Nucleus accumbens (tissue), 56 donors: ENCODE results near the gene CDKAL1.

Experiments
- DNase-seq, 56 donors: peaks; one replicate each; lab custom pipeline; 2025; lab: John Stamatoyannopoulos, UW

CDKAL1 gene

DNA sequence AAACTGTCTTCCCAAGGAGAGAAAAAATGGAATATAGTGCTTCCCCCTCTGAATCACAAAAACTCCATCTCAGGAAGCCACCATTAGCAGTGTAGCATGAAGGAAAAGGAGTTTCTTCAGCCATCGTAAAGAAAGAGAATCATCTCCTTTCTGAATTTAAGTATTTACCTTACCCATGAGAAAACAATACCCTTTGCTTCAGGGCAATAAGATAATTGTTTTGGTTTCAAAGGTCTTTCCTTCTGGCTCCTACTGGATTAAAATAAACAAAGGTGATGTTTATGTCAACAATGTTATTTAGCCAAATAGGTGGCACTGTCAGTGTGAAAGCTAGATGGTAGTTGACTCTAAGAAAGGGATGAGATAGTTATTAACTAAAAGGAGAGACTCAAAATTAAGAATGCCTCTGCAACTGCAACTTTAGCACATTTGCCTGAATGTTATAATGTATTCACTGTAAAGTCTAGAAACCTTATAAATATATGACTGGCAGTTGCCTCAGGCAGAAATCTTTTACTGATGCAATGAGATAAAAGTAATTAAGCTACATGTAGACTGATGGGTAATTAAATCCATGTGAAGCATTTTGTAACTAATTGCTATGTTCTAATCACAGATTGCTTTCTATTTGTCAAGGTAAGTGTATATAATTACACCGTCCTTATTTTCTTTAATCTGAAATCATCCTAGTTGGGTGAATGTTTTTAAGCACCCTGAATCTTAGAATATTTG lies 399.0 kb downstream of the CDKAL1 start:
- DNase-seq, result no peak

DNA sequence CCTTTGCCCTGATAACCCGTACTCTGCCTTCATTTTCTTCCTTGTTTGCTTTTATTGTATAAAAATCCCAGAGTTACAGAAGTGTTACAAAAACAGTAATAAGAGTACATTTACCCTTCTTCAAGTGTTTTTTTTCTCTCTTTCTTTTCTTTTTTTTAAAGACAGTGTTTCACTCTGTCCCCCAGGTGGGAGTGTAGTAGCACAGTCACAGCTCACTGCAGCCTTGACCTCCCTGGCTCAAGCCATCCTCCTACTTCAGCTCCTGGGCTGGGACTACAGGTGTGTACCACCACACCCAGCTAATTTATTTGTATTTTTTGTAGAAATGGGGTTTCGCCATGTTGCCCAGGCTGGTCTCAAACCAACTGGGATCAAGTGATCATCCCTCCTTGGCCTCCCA lies 402.7 kb downstream of the CDKAL1 start:
- no peak for DNase-seq

DNA sequence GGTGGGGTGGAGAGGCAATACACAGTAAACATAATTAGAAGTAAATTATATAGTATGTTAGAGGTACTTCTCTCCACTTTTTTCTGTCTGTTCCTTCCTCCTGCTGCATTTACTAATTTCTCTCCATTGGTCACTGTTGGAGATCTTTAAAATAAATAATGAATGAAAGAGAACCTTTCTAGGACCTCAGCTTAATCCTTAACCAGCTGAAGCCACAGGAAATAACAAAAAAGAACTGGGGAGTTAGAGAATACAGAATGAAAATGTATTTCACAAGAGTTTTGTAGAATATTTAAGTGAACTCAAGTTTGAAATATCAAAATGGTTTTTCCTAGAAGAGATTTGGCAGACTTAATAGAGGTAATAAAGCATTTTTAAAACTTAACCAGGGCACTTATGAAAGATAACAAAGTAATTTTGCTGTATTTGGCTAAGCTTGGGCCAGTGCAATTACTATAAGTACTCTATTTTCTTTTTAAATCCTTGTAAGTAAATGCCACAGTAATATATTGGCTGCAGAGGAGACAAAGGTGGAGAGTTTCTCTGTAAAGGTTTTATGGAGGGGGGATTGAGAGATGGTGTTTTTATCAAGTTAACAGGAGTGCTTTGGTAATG lies 405.0 kb downstream of the CDKAL1 start:
- DNase-seq, result no peak

DNA sequence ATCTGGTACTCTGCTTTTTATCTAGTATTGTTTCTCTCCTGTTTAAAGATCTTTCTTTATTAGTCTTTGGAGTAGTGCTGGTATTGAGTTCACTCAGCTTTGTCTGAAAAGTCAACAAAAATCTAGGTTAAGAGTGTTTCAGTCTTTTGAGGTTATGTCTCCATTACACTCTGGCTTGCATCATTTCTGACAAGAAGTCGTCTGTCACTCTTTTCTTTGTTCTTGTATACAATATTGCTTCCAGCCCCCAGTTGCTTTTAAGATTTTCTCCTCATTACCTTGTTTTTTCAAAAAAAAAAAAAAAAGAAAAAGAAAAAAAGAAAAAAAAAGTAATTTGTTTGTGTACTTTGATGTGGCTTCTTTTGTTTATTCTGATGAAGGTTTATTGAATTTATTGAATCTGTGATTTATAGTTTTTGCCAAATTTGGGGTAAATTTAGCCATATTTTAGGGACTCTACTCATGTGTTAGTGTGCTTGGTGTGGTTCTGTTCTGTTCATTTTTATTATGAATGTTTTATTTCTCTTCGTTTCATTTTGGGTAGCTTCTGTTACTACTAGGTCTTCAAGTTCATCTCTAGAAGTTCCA lies 408.9 kb downstream of the CDKAL1 start:
- no peak for DNase-seq

DNA sequence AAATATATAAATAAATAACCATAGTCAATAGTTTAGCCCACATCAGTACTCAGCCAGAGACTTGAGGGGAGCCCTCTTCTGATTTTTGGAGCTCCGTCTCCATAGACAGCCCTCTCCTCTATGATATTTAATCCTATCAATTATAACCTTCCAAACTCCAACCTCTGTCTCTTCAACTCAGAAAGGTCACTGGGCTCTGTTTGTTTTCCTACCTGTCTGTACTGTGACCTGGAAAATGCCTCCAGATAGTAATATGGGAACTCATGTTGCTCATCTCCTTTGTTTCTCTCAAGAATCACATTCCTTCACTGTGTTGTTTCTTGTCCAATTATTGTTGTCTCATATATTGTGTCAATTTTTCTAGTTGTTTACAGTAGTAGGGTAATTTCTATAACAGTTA lies 409.7 kb downstream of the CDKAL1 start:
- no peak for DNase-seq

DNA sequence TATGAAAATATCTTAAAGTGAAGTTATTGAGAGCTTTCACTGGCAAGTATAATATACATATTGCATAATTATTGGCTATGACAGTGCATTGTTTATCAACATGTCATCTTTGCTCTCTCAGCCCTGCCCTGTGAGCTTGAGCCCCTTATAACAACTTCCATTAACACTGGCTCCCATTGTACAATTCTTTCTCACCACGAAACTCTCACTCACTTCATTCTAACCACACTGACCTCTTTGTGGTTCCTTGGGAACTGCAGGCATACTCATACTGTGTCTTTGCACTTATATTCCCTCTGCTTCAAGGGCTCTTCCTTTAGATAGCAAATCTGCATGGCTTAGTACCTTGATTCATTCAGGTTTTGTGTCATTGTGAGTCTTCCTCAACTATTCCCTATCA lies 411.8 kb downstream of the CDKAL1 start:
- DNase-seq, result no peak

DNA sequence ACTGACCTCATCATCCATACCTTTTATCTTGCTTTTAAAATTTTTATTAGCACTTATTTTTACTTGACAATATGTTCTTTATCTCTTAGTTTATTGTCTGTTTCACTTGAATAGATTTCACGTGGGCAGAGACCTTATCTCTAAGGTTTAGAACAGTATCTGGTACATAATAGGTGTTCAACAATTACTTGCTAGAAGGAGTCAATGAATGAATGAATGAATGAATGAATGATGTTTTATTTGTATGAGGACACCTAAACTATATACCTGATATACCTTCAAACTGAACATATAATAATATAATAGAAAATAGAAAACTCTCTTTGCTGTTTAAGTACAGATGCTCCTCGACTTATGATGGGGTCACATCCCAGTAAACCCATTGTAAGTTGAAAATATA lies 412.6 kb downstream of the CDKAL1 start:
- no peak for DNase-seq

DNA sequence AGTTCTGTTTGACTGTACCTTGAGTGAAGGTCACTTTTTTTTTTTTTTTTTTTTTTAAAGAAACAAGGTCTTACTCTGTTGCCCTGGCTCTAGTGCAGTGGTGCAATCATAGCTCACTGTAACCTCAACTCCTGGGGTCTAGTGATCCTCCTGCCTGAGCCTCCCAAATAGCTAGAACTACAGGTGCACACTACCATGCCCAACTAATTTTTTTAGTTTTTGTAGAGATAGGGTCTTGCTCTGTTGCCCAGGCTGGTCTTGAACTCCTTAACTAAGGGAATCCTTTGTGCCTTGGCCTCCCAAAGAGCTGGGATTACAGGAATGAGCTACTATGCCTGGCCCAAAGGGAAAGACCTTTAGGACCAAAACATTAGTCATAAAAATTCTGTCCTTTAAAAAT lies 413.7 kb downstream of the CDKAL1 start:
- no peak for DNase-seq

DNA sequence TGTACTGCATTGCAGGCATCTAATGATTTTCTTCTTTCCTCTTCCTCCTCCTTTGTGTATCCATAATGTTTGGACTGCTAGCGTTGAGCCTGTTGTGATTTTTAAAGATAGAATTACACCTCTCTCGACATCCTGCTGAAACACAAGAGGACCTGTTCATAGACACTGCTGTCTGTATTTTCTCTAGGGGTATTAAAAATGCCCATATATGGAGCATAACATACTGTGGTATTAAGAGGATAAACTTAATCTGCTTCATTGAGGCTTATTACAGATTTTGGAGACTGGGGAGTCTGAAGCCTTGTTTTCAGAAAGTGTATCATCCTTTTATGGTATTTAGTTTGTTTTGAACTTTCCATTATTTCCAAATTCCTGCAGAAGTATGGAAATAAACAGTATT lies 414.3 kb downstream of the CDKAL1 start:
- DNase-seq, result no peak

DNA sequence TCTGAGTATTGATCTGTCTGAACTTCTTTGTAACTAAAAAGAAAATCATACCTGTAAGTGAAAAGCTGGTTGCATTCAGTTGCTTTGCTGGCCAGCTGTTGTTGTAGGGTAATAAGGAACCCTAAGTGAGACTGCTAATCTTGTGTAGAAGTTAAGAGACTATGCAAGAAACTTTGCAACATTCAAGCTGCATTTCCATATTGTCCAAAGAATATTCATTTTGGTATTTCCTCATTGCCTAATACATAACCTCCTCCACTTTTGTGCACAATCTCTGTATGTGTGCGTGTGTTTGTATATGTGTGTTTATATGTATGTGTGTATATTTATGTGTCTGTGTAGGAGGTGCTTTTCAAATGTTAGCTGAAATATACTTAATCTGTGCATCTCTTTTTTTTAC lies 414.9 kb downstream of the CDKAL1 start:
- DNase-seq, result no peak

DNA sequence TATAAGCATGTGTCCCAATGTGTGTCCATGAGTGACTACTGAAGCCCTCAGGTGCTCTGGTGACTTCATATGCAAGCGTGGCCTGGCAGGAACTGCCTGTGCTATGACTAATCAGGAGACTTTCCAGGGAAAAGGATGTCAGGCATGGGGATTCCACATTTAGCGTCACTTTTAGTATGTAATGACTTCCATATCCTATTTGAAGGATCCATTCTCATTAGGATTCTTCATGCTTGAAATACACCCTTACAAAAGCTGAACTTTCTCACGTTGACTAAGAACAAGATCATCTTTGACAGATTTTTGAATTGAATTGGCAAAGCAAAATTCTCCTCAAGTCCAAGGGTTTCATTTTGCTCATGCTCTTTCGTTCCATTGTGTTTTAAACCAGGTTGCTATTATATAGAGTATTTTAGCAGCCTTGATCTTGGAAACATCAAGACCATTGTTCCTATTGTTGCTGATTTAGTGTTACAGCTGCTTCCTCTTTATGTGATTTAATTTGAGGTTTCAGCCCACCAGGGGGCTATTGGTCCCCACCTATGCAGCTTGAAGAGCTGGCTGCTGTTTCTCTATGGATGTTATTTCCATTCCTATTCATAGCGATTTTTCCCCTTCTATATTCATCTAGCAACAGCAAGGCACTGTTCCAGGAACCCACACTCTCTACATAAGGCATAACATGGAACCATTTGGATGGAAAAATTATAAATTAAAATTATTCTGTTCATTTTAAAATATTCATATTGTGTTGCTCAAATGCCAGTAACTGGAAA lies 418.6 kb downstream of the CDKAL1 start:
- no peak for DNase-seq

DNA sequence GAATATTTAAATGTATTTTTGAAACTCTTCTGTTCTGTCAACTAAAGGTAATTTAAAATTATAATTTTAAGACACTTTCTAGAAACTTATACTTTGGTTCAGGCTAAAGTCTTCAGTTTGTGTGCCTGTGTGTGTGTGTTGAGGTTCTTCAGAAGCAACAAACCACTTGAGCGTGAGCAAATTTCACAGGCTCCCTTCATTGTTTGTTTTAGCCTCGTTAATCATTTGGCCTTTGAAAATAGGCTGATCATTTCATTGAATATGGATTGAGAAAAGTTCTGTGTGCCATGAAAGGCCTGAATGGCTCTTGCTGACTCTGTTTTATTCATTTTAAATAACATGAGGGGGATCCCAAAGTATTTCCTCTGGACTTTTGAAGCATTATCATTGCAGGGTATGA lies 420.1 kb downstream of the CDKAL1 start:
- no peak for DNase-seq

DNA sequence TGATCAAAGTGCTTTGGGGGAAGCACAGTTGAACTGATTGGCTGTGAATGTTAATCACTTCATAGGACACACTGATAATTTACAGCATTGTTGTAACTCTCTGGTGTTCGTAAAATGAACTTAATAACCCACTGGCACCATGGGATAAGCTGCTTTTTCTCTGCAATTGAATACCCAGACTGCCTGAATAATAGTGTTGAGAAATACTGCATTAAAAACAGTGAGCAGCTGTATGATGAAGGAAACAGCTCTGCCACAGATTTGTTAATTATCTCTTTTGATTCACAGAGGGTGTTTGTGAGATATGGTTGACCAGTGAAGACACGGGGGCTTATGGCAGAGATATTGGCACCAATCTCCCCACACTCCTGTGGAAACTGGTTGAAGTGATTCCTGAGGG lies 420.9 kb downstream of the CDKAL1 start:
- no peak for DNase-seq

DNA sequence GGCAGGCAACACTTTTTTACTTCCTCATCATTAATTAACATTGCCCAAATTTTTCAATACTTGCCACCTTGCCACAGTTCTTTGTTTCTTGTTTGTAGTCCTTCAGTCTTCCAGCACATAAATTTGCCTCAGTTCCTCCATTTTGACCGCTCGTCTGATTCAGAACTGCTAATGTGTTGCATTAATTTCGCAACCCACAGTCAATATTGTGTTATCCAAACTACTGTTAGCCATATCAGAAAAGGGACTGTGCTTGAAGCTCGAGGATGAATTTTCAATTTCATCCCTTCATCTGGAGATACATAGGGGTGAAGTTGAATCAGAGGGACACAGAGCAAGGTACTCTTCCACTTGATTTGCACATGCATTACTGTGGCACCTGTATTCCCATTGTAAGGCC lies 421.5 kb downstream of the CDKAL1 start:
- no peak for DNase-seq

DNA sequence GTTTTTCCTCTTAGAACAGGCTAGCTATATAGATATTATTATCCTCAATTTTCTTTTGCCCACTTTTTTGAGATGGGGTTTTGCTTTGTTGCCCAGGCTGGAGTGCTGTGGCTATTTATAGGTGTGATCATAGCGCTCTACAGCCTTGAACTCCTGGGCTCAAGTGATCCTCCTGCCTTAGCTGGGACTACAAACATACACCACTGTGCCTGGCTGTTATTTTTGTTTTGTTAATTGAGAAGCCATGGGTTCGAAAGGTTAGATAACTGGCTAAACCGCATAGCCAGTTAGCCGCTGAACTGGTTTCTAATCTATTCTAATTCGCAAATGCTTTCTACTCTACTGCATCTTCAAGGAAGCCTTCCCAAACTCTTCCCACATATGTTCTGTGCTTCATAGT lies 425.8 kb downstream of the CDKAL1 start:
- no peak for DNase-seq

DNA sequence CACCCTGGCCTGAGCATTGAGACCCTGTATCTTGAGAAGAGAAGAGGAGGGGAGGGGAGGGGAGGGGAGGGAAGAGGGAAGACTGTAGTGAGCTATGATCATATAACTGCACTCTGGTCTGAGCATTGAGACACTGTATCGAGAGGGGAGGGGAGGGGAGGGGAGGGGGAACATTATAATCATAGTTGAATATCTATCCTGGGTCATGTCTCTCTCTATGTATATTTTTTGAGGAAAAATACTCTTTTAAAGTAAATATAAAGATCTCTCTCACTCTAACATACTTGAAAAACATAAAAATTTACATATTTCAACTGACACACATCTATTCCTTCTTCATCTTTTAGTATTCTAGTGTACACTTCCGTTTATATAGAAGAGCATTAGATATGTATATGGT lies 431.0 kb downstream of the CDKAL1 start:
- DNase-seq, result no peak

DNA sequence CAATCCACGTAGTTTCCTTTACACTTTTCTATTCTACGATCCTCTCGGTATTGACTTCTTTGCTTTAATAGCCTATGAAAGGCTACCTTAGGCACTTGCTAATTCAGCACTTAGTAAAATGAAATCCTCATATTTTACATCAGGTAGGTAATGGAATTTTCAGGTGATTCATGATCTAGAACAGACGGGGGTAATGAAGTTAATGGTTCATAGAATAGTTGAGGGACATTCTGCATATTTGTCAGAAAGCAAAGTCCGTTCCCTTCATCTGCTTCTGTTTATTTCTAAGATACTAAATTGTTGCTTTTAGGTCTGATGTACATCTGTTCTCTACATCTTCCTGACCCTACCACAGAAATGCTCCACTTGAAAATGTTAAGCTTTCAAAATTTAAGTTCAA lies 431.7 kb downstream of the CDKAL1 start:
- no peak for DNase-seq

DNA sequence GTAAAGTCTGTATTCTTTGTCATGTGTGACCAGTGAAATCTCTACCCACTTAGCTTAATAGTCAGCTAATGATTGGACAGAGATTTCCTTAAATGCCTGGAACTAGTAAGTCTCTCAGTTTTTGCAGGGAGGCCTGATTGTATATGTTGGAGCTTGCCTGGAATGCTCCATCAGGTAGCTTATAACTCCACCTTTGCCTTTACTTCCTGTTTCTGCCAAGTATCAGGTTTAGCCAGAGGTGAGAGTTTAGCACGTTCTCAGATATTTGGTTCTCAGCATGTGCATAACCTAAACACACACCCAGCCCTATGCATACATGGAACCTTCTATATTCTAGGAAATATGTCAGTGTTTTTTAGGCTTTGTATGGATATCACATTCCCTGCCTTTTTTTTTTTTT lies 435.3 kb downstream of the CDKAL1 start:
- no peak for DNase-seq

DNA sequence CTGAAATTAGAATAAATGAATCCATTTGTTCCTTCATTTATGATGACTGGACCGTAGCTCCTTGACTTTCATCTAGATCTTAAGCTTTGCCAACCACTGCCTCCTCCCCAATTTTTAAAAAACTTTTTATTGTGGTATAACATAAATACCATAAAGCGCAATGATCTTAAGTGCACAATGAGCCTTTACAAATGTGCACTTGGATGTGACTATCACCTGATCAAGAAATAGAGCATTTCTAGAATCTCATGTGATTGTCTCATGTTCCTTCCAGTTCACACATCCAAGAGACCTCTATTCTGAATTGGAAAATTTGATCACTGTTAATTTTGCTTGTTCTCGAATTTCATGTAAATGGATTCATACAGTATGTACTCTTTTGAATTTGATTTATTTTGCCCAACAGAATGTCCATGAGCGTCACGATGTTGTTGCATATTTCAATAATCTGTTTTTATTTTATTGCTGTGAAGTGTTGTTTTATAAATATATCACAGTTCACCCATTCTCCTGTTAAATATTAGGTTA lies 442.2 kb downstream of the CDKAL1 start:
- DNase-seq, result no peak

DNA sequence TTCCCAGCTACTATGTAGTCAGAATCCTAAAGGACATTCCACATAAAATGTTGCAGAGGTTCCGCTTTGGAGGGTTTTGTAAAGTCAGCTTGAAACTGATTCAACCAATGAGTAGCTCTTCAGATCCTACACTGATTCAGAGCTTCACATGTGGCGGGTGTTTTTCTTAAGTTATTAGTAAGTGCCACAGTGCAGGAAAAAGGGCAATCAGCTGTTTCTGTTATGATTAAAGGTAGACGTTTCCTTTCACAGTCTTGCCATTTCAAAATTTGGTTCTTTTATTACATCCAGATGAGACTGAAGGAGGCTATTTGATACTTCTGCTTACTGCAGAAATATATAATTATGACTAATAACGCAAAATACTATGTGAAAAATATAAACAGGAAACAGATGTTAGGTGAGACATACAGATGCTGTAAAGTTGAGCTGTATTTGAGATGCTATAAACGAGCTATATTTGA lies 443.9 kb downstream of the CDKAL1 start:
- no peak for DNase-seq

DNA sequence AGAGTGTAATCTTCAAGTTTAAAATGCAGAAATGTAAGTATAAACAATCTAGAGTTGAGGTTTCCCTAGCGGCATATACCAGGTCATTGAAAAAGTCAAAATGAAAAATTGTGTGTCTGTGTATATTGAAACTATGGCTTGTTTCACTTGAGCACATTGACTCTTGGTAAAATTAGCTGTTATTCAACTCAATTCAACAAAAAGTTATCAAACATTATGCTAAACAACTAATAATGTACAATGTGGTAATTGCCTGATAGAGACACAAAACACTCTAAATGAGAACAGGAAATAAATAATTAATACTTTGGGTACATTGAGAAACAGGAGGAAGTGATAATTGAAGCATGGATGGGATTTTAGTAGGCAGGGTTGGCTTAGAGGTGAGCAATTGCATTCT lies 444.8 kb downstream of the CDKAL1 start:
- no peak for DNase-seq
